Smooth muscle cell (in vitro differentiated cells): ENCODE data around the gene PLXNB3. TPM values are rescaled to one million over a fixed set of nuclear protein-coding genes. Genes with fewer than 3 reads are reported as not detected.

ENCODE experiments used
- DNase-seq: peaks from one replicate; lab custom pipeline; 2025; ENCODE audit not compliant: unreplicated experiment; lab: John Stamatoyannopoulos, UW
- H2AFZ ChIP-seq: fragments of 200-600 bp; sonication (generic); 2 replicates; pipeline ENCODE4 v1.6.0; 2016; ENCODE audit warnings: antibody characterized with exemption, low read depth, mild to moderate bottlenecking
- H3F3A ChIP-seq: fragments of 200-600 bp; sonication (generic); 2 replicates; pipeline ENCODE4 v1.6.0; 2017; ENCODE audit warnings: antibody characterized with exemption, low read depth
- H3K27ac ChIP-seq: fragments of 200-600 bp; sonication (generic); 2 replicates; pipeline ENCODE4 v1.5.1; 2016; ENCODE audit warnings: low read depth, mild to moderate bottlenecking
- H3K27me3 ChIP-seq: fragments of 200-600 bp; sonication (generic); 2 replicates; pipeline ENCODE4 v1.6.1; 2016; ENCODE audit warnings: low read depth, mild to moderate bottlenecking
- H3K36me3 ChIP-seq: fragments of 200-600 bp; sonication (generic); 2 replicates; pipeline ENCODE4 v1.5.1; 2016; ENCODE audit warnings: low read depth
- H3K4me1 ChIP-seq: fragments of 200-600 bp; sonication (generic); 2 replicates; pipeline ENCODE4 v1.5.1; 2016; ENCODE audit warnings: low read depth
- H3K4me2 ChIP-seq: fragments of 200-600 bp; sonication (generic); 2 replicates; pipeline ENCODE4 v1.6.0; 2016; ENCODE audit warnings: mild to moderate bottlenecking
- H3K4me3 ChIP-seq: fragments of 200-600 bp; sonication (generic); 2 replicates; pipeline ENCODE4 v1.5.1; 2016; ENCODE audit warnings: mild to moderate bottlenecking
- H3K79me2 ChIP-seq: fragments of 200-600 bp; sonication (generic); 2 replicates; pipeline ENCODE4 v1.6.0; 2016; ENCODE audit warnings: low read depth, mild to moderate bottlenecking
- H3K9ac ChIP-seq: fragments of 200-600 bp; sonication (generic); 2 replicates; pipeline ENCODE4 v1.6.0; 2016; ENCODE audit warnings: low read depth
- H3K9me3 ChIP-seq: fragments of 200-600 bp; sonication (generic); replicated peaks from 2 replicates; pipeline ENCODE4 v1.5.1; 2016; ENCODE audit warnings: low read depth
- H4K20me1 ChIP-seq: fragments of 200-600 bp; sonication (generic); 2 replicates; pipeline ENCODE4 v1.6.0; 2016; ENCODE audit warnings: low read depth
- WGBS: methylation state at CpG from one replicate; pipeline ENCODE4 v1.1.7; 2016; ENCODE audit warnings: low lambda C conversion rate; 5-methylcytosine and 5-hydroxymethylcytosine counted together
- polyA plus RNA-seq: library from polyadenylated mRNA; unstranded; fragments of >200 nt; fragmentation: Nextera tagmentation; extraction: Ambion mirVana; gene quantifications from 2 replicates; pipeline ENCODE4 v1.2.1, GENCODE V29; 2016
- total RNA-seq: library from RNA; depleted of rRNA; stranded (reverse); fragments of >200 nt; gene quantifications from 2 replicates; pipeline ENCODE4 v1.2.3, GENCODE V29; 2014
- TF ChIP-seq, protein P1 (sequence below): fragments of 200-600 bp; sonication (generic); IDR thresholded peaks from 2 replicates; pipeline ENCODE4 v1.5.1; 2017; ENCODE audit warnings: borderline replicate concordance, mild to moderate bottlenecking, antibody characterized with exemption; ENCODE audit not compliant: insufficient read depth, poor library complexity, severe bottlenecking

PLXNB3 gene
- total and polyA plus RNA-seq, 2 experiments from 2014 or later, result 0.58 to 3.9 TPM

DNA sequence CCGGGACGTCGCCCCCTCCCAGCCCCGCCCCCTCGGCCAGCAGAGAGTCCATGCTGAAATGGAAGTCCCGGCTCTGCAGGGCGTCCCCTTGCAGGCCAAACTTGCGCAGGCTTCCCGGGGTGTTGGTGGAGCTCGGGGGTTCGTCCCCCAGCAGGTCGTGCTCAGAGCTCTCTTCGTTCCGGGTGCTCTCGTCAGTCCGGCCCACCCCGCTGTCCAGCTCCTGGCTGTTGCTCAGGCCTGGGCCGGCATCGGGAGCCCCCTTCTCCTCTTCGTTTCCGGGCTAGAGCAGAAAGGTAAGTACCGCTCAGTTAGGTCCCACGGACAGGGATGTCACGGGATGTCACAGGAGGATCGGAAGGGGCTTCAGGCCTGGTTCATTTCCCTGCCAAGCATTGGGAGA is 40.6 kb downstream of the PLXNB3 start:
- no peak overlapping the region for H3K4me3 ChIP-seq
- H3F3A ChIP-seq, result no peaks in the 10 kb centered on the region
- no peaks in the 10 kb centered on the region for H3K9me3 ChIP-seq
- no peak overlapping the region for H3K27ac ChIP-seq
- 95% methylated on average over 20 of the region's 25 CpGs for WGBS
- TF ChIP-seq, protein P1, sequence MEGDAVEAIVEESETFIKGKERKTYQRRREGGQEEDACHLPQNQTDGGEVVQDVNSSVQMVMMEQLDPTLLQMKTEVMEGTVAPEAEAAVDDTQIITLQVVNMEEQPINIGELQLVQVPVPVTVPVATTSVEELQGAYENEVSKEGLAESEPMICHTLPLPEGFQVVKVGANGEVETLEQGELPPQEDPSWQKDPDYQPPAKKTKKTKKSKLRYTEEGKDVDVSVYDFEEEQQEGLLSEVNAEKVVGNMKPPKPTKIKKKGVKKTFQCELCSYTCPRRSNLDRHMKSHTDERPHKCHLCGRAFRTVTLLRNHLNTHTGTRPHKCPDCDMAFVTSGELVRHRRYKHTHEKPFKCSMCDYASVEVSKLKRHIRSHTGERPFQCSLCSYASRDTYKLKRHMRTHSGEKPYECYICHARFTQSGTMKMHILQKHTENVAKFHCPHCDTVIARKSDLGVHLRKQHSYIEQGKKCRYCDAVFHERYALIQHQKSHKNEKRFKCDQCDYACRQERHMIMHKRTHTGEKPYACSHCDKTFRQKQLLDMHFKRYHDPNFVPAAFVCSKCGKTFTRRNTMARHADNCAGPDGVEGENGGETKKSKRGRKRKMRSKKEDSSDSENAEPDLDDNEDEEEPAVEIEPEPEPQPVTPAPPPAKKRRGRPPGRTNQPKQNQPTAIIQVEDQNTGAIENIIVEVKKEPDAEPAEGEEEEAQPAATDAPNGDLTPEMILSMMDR, result no peak
- no peaks in the 10 kb centered on the region for H3K79me2 ChIP-seq
- H3K27me3 ChIP-seq, result no peaks in the 10 kb centered on the region
- H3K4me1 ChIP-seq, result no peaks in the 10 kb centered on the region
- H2AFZ ChIP-seq, result no peak overlapping the region
- DNase-seq, result no peak
- no peaks in the 10 kb centered on the region for H4K20me1 ChIP-seq
- no peak overlapping the region for H3K9ac ChIP-seq
- H3K36me3 ChIP-seq, result no peaks in the 10 kb centered on the region
- H3K4me2 ChIP-seq, result no peak overlapping the region

DNA sequence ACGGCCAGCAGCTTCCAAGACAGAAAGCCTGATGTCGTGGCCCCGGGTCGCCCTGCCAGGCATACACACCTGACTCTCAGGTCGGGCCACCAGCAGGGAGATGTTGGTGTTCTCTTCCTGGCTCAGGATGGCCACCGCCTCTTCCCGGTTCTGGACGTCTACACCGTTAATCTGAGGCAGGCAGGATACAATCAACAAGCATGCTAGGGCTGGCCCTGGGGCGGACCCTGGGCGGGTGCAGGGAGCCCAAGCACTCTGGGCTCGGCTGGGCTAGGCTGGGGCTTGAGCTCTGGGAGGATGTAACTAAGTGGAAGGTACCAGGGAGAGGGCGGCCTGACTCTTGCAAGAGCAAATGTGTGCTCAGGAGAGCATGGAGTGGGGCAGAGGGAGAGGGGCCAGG is 41.4 kb downstream of the PLXNB3 start:
- no peak for DNase-seq
- Histone ChIP-seq H3K9me3 (no peaks in the 10 kb centered on the region), H3K4me2 (no peak overlapping the region), H3K27me3 (no peaks in the 10 kb centered on the region), H4K20me1 (no peaks in the 10 kb centered on the region), H3F3A (no peaks in the 10 kb centered on the region), H3K9ac (no peak overlapping the region), H3K36me3 (no peaks in the 10 kb centered on the region), H3K4me1 (no peaks in the 10 kb centered on the region), H3K4me3 (no peak overlapping the region), H3K79me2 (no peaks in the 10 kb centered on the region), H2AFZ (no peak overlapping the region), H3K27ac (no peak overlapping the region)
- 84% methylated on average over 13 of the region's 13 CpGs for WGBS
- TF ChIP-seq, protein P1, result no peak

DNA sequence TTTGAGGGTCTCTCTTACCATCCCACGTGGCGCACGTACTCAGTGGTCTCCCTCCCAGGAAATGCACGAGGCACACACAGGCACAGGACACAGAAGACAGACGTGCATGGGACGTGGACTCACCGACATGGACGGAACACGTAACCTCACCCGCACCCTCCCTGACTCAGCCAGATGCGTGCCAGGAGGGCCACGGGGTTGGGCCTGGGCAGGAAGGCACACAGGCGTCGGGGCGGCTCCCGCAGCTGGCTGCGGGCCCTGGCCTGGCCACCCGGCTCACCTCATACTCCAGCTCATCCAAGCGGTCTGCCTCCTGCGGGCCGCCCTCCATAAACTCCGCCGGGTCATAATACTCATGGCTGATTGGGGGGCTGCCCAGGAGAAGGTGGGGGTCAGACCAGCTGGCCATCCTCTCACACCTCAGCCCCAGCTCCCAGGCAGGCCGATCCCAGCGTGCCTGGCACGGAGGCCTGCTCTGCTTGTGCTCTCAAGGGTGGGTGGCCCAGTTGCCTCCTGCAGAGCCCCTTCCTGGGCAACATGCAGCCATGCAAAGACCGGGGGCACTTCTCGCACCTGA is 43.0 kb downstream of the PLXNB3 start:
- Histone ChIP-seq H3F3A (no peaks in the 10 kb centered on the region), H3K36me3 (no peaks in the 10 kb centered on the region), H3K4me1 (no peaks in the 10 kb centered on the region), H3K4me3 (no peak overlapping the region), H3K4me2 (no peak overlapping the region), H2AFZ (no peak overlapping the region), H4K20me1 (no peaks in the 10 kb centered on the region), H3K79me2 (no peaks in the 10 kb centered on the region), H3K9ac (no peak overlapping the region), H3K27me3 (no peaks in the 10 kb centered on the region), H3K9me3 (no peaks in the 10 kb centered on the region), H3K27ac (no peak overlapping the region)
- DNase-seq, result no peak
- TF ChIP-seq, protein P1, result no peak
- 95% methylated on average over 27 of the region's 28 CpGs for WGBS

DNA sequence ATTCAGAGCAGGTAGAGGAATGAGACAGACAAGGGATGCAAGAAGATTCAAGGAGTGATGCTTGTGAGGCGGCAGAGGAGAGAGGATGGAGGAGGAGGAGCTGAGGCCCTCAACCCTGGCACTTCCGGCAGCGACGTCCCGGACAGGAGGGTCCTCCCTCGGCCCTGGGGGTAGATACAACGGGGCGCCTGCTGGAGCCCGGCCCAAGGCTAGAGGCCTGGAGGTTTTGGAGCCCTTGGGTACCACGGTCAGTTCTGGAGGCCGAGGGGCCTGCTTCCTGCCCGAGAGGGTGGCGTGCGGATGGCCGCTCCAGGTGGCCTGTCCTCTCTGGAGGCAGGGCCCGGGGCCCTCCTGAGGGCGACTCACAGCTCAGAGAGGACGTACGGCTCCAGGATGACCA is 43.9 kb downstream of the PLXNB3 start:
- H3K9me3 ChIP-seq, result no peaks in the 10 kb centered on the region
- H2AFZ ChIP-seq, result no peak overlapping the region
- TF ChIP-seq, protein P1, result no peak
- no peaks in the 10 kb centered on the region for H4K20me1 ChIP-seq
- no peak overlapping the region for H3K9ac ChIP-seq
- DNase-seq, result no peak
- no peak overlapping the region for H3K27ac ChIP-seq
- 92% methylated on average over 19 of the region's 19 CpGs for WGBS
- H3K4me3 ChIP-seq, result no peak overlapping the region
- H3K4me1 ChIP-seq, result no peaks in the 10 kb centered on the region
- H3F3A ChIP-seq, result no peaks in the 10 kb centered on the region
- H3K27me3 ChIP-seq, result no peaks in the 10 kb centered on the region
- H3K4me2 ChIP-seq, result no peak overlapping the region
- H3K36me3 ChIP-seq, result no peaks in the 10 kb centered on the region
- H3K79me2 ChIP-seq, result no peaks in the 10 kb centered on the region
